IMR-90 (cell line): Measurements from ENCODE around the gene IER3. TPM values are rescaled to one million over a fixed set of nuclear protein-coding genes. Genes with fewer than 3 reads are reported as not detected.
A peak's percentile ranks its signal among the peaks of the same experiment; 100 is the strongest.

Source experiments
- ATAC-seq: fragments of 200-7000 bp; cut with Tn5 transposase; 2 replicates; pipeline ENCODE4 v1.9.1; 2020; ENCODE audit warnings: low read depth, mild to moderate bottlenecking, moderate library complexity
- BruUV-seq: library from RNA; stranded (reverse); fragments of 400-500 nt; replicated peaks from 2 replicates; lab custom pipeline; 2021; lab: Mats Ljungman, UMichigan
- CTCF ChIA-PET: fragments of 300-600 bp; formaldehyde crosslinking; extraction: SDS; loops from one replicate; lab custom pipeline; 2021; ENCODE audit warnings: antibody characterized with exemption; lab: Yijun Ruan, JAX
- POLR2A ChIA-PET: fragments of 300-600 bp; sonication (Branson Sonifier 250); formaldehyde crosslinking; loops from one replicate; lab custom pipeline; 2022; ENCODE audit warnings: antibody characterized with exemption; ENCODE audit not compliant: unreplicated experiment; lab: Charles Lee
- DNase-seq: peaks from one replicate; pipeline ENCODE4 v3.0.0; 2013
- H2AFZ ChIP-seq: replicated peaks from 2 replicates; pipeline ENCODE3; 2013; ENCODE audit warnings: low read length, mild to moderate bottlenecking; ENCODE audit not compliant: poor library complexity
- H2AK5ac ChIP-seq: 2 replicates; pipeline ENCODE4 v1.6.1; 2013; ENCODE audit warnings: low read depth, low read length, inconsistent platforms
- H2AK9ac ChIP-seq: replicated peaks from 2 replicates; pipeline ENCODE3; 2013; ENCODE audit warnings: mild to moderate bottlenecking, low read depth, low read length, moderate library complexity; ENCODE audit not compliant: poor library complexity
- H2BK120ac ChIP-seq: 2 replicates; pipeline ENCODE4 v1.6.1; 2013; ENCODE audit warnings: low read depth, low read length, inconsistent platforms
- H2BK15ac ChIP-seq: 3 replicates; pipeline ENCODE4 v1.6.1; 2013; ENCODE audit warnings: low read depth, low read length, inconsistent platforms
- H2BK20ac ChIP-seq: 2 replicates; pipeline ENCODE4 v1.6.1; 2013; ENCODE audit warnings: low read depth, mild to moderate bottlenecking, inconsistent platforms, low read length, moderate library complexity
- H2BK5ac ChIP-seq: 2 replicates; pipeline ENCODE4 v1.6.1; 2013; ENCODE audit warnings: mild to moderate bottlenecking, low read depth, low read length, inconsistent platforms; ENCODE audit not compliant: poor library complexity, severe bottlenecking
- H3K14ac ChIP-seq: replicated peaks from 2 replicates; pipeline ENCODE4 v1.6.1; 2013; ENCODE audit warnings: low read depth, low read length, inconsistent platforms
- H3K18ac ChIP-seq: 2 replicates; pipeline ENCODE4 v1.6.1; 2013; ENCODE audit warnings: low read depth, low read length, control low read depth
- H3K23ac ChIP-seq: 2 replicates; pipeline ENCODE4 v1.6.1; 2013; ENCODE audit warnings: low read depth, low read length, inconsistent platforms
- H3K27ac ChIP-seq: 2 replicates; pipeline ENCODE4 v1.5.1; 2013; ENCODE audit warnings: mild to moderate bottlenecking, control low read depth, low read length; ENCODE audit not compliant: insufficient read depth
- H3K27me3 ChIP-seq: 2 replicates; pipeline ENCODE4 v1.6.1; 2013; ENCODE audit warnings: low read length; ENCODE audit not compliant: control insufficient read depth, insufficient read depth
- H3K36me3 ChIP-seq: 2 replicates; pipeline ENCODE4 v1.6.1; 2013; ENCODE audit warnings: low read length, mixed read lengths; ENCODE audit not compliant: control insufficient read depth, insufficient read depth
- H3K4ac ChIP-seq: 2 replicates; pipeline ENCODE4 v1.6.1; 2013; ENCODE audit warnings: low read depth, low read length, inconsistent platforms
- H3K4me1 ChIP-seq: 2 replicates; pipeline ENCODE4 v1.6.1; 2013; ENCODE audit warnings: low read length, mixed read lengths; ENCODE audit not compliant: control insufficient read depth, insufficient read depth
- H3K4me2 ChIP-seq: 2 replicates; pipeline ENCODE4 v1.6.1; 2013; ENCODE audit warnings: low read depth, mild to moderate bottlenecking, control low read depth, low read length, moderate library complexity
- H3K4me3 ChIP-seq: 2 replicates; pipeline ENCODE4 v1.5.1; 2013; ENCODE audit warnings: low read depth, mild to moderate bottlenecking, control low read depth, low read length, moderate library complexity; ENCODE audit not compliant: insufficient read depth
- H3K56ac ChIP-seq: 2 replicates; pipeline ENCODE4 v1.6.1; 2013; ENCODE audit warnings: low read length, inconsistent platforms; ENCODE audit not compliant: insufficient read depth; ENCODE audit errors: extremely low read depth
- H3K79me1 ChIP-seq, 2 experiments: 2 replicates each; pipeline ENCODE4 v1.6.1; 2013; ENCODE audit warnings: low read length in 2 of 2, inconsistent platforms in 1 of 2, low read depth in 1 of 2
- H3K9ac ChIP-seq: 2 replicates; pipeline ENCODE4 v1.6.1; 2013; ENCODE audit warnings: low read depth, low read length, control low read depth
- H3K9me1 ChIP-seq: 2 replicates; pipeline ENCODE4 v1.6.1; 2013; ENCODE audit warnings: low read length, inconsistent platforms; ENCODE audit not compliant: insufficient read depth
- H3K9me3 ChIP-seq: 2 replicates; pipeline ENCODE4 v1.6.1; 2013; ENCODE audit warnings: low read length; ENCODE audit not compliant: control insufficient read depth, insufficient read depth
- H4K20me1 ChIP-seq: 2 replicates; pipeline ENCODE4 v1.6.1; 2013; ENCODE audit warnings: low read length, inconsistent platforms; ENCODE audit not compliant: insufficient read depth
- H4K5ac ChIP-seq: 2 replicates; pipeline ENCODE4 v1.6.1; 2013; ENCODE audit warnings: mild to moderate bottlenecking, low read depth, low read length, control low read depth
- H4K8ac ChIP-seq, 2 experiments: 2 replicates each; pipeline ENCODE4 v1.6.1; 2013; ENCODE audit warnings: low read depth in 2 of 2, low read length in 2 of 2, control low read depth in 1 of 2, inconsistent platforms in 1 of 2
- H4K91ac ChIP-seq: 2 replicates; pipeline ENCODE4 v1.6.1; 2013; ENCODE audit warnings: low read depth, low read length, inconsistent platforms; ENCODE audit not compliant: insufficient read depth
- BHLHE40 ChIP-seq: fragments of 150-350 bp; IDR thresholded peaks from 2 replicates; pipeline ENCODE4 v1.6.1; 2016; ENCODE audit warnings: mild to moderate bottlenecking, low read depth, low read length
- CEBPB ChIP-seq: IDR thresholded peaks from 2 replicates; pipeline ENCODE4 v1.6.1; 2012; ENCODE audit warnings: low read depth, low read length, improper control_type of control experiment
- CHD1 ChIP-seq: IDR thresholded peaks from 2 replicates; pipeline ENCODE4 v1.6.1; 2012; ENCODE audit warnings: low read depth, low read length, improper control_type of control experiment
- FOS ChIP-seq: fragments of 150-350 bp; IDR thresholded peaks from 2 replicates; pipeline ENCODE4 v1.6.1; 2016; ENCODE audit warnings: low read depth, low read length
- MAFK ChIP-seq: IDR thresholded peaks from 2 replicates; pipeline ENCODE4 v1.6.1; 2012; ENCODE audit warnings: low read depth, low read length, improper control_type of control experiment
- MAZ ChIP-seq: IDR thresholded peaks from 2 replicates; pipeline ENCODE4 v1.6.1; 2012; ENCODE audit warnings: low read depth, mild to moderate bottlenecking, low read length, improper control_type of control experiment, moderate library complexity, borderline replicate concordance
- MXI1 ChIP-seq: IDR thresholded peaks from 2 replicates; pipeline ENCODE4 v1.6.1; 2012; ENCODE audit warnings: low read depth, mild to moderate bottlenecking, low read length, moderate library complexity, borderline replicate concordance
- NFE2L2 ChIP-seq: fragments of 150-350 bp; IDR thresholded peaks from 2 replicates; pipeline ENCODE4 v1.6.1; 2016; ENCODE audit warnings: low read depth, mild to moderate bottlenecking, low read length
- POLR2A ChIP-seq: IDR thresholded peaks from 2 replicates; pipeline ENCODE4 v1.6.1; 2012; ENCODE audit warnings: mild to moderate bottlenecking, low read depth, low read length
- RAD21 ChIP-seq: IDR thresholded peaks from 2 replicates; pipeline ENCODE4 v1.6.1; 2012; ENCODE audit warnings: low read length, improper control_type of control experiment
- RFX5 ChIP-seq: IDR thresholded peaks from 2 replicates; pipeline ENCODE4 v1.8.0; 2012; ENCODE audit warnings: low read depth, mild to moderate bottlenecking, low read length, moderate library complexity
- SMC3 ChIP-seq: fragments of 150-350 bp; IDR thresholded peaks from 2 replicates; pipeline ENCODE4 v1.6.1; 2016; ENCODE audit warnings: low read depth, mild to moderate bottlenecking, antibody characterized with exemption, low read length, moderate library complexity
- WGBS, 2 experiments: methylation state at CpG; one replicate each; pipeline versions ENCODE4 v1.1.5 to v1.1.7; 2013; ENCODE audit warnings: missing lambda C conversion rate in 2 of 2; ENCODE audit not compliant: insufficient read length in 1 of 2; ENCODE audit errors: extremely low coverage in 2 of 2; 5-methylcytosine and 5-hydroxymethylcytosine counted together
- dilution Hi-C: fragments of 300-500 bp; cut with HindIII; formaldehyde crosslinking; loops from one replicate; pipeline ENCODE4 v1.14.3; 2018; ENCODE audit warnings: low sequenced_read_pairs; ENCODE audit not compliant: unreplicated experiment
- in situ Hi-C: fragments of 300-500 bp; cut with MboI; formaldehyde crosslinking; loops from 3 replicates; pipeline ENCODE4 v1.14.3; 2019; ENCODE audit warnings: low sequenced_read_pairs, inconsistent platforms, mixed read lengths
- intact Hi-C: fragments of 100-400 bp; cut with micrococcal nuclease; formaldehyde crosslinking; loops from 2 replicates; pipeline ENCODE4 v1.10.0; 2022
- polyA plus RNA-seq, 3 experiments: library from polyadenylated mRNA; depleted of rRNA; stranded (reverse); fragments of >200 nt; gene quantifications; 2 replicates each; pipeline ENCODE4 v1.2.3, GENCODE V29; 2012; ENCODE audit warnings: low replicate concordance in 1 of 3
- total RNA-seq: library from RNA; depleted of rRNA; stranded (reverse); fragments of >200 nt; gene quantifications from 2 replicates; pipeline ENCODE4 v1.2.3, GENCODE V29; 2012
- TF ChIP-seq, protein P1 (sequence below): conservative IDR thresholded peaks from 2 replicates; pipeline ENCODE4 v1.5.1; 2012; ENCODE audit warnings: mild to moderate bottlenecking, low read depth, low read length, improper control_type of control experiment
- TF ChIP-seq, protein P2 (sequence below): fragments of 150-350 bp; IDR thresholded peaks from 2 replicates; pipeline ENCODE4 v1.6.1; 2017; ENCODE audit warnings: mild to moderate bottlenecking, antibody characterized with exemption, low read length, low read depth

Gene IER3
- total and polyA plus RNA-seq, 2 of the 4 experiments (the other 2 are of a cell fraction), result 38.4 to 159 TPM

- BruUV-seq, result no TSS peak
- Histone ChIP-seq H2BK5ac (peak within 1 kb of the TSS; percentile 91), H3K9me1 (peaks cover 5% of the 10 kb centered on the region), H4K20me1 (peaks cover 37% of the 10 kb centered on the region), H2AK5ac (peak within 1 kb of the TSS; percentile 96), H2AFZ (peak within 1 kb of the TSS; percentile 51), H2BK20ac (peak within 1 kb of the TSS; percentile 65), H3K56ac (peak within 1 kb of the TSS; percentile 100), H4K8ac (peak within 1 kb of the TSS; percentile 93 to 96), H4K5ac (peak within 1 kb of the TSS; percentile 93), H2BK120ac (peak within 1 kb of the TSS; percentile 88), H3K9ac (peak within 1 kb of the TSS; percentile 97), H2BK15ac (peak within 1 kb of the TSS; percentile 83; the same call in 2 of the 3 replicates), H3K36me3 (peaks cover 29% of the 10 kb centered on the region), H3K14ac (peak within 1 kb of the TSS; percentile 98), H3K9me3 (no peaks in the 10 kb centered on the region), H3K79me1 (peaks cover 18 to 39% of the 10 kb centered on the region in 2 experiments), H3K23ac (peak within 1 kb of the TSS; percentile 85), H3K18ac (peak within 1 kb of the TSS; percentile 65), H3K27ac (peak within 1 kb of the TSS; percentile 98), H4K91ac (peak within 1 kb of the TSS; percentile 97), H3K4ac (peak within 1 kb of the TSS; percentile 97), H3K4me2 (peak within 1 kb of the TSS; percentile 95), H3K4me3 (peak within 1 kb of the TSS; percentile 68), H3K4me1 (peaks cover 4% of the 10 kb centered on the region), H3K27me3 (no peaks in the 10 kb centered on the region), H2AK9ac (peak within 1 kb of the TSS; percentile 99)
- DNase-seq (peak; percentile 97), ATAC-seq (peak; percentile 71)
- dilution Hi-C loops (no loop called here), in situ Hi-C loops (loop anchor here (5.0 kb wide), 1 partner anchor 38 kb away; no protein-coding TSS in a partner anchor), intact Hi-C loops (loop anchor here (2.0 kb wide), 1 partner anchor 103 kb away; the partner anchor contains the start of genes MRPS18B and PPP1R10)
- 0% methylated on average over 12 of the region's 38 CpGs; no CpG with 5 or more reads in 1 of the 2 experiments for WGBS, 2 experiments
- ChIA-PET CTCF (interaction anchor here (0.6 kb wide), 1 partner anchor 88 kb away, joined by 7 read pairs; no protein-coding TSS in a partner anchor), POLR2A (interaction anchor here (0.6 to 1.3 kb wide), 3 partner anchors 37 to 1357 kb away, joined by 4 to 6 read pairs (median 6); no protein-coding TSS in a partner anchor)
- TF ChIP-seq MXI1 (peak; percentile 75; the same call in 1 of the 2 replicates), SMC3 (no peak), CEBPB (peak; percentile 66), RFX5 (no peak; the same call in 1 of the 2 replicates), CHD1 (no peak), MAFK (peak; percentile 84), MAZ (peak; percentile 91), POLR2A (peak; percentile 95), RAD21 (no peak), NFE2L2 (no peak), BHLHE40 (peak; percentile 32; the same call in 1 of the 2 replicates), FOS (no peak)
- TF ChIP-seq, protein P1, sequence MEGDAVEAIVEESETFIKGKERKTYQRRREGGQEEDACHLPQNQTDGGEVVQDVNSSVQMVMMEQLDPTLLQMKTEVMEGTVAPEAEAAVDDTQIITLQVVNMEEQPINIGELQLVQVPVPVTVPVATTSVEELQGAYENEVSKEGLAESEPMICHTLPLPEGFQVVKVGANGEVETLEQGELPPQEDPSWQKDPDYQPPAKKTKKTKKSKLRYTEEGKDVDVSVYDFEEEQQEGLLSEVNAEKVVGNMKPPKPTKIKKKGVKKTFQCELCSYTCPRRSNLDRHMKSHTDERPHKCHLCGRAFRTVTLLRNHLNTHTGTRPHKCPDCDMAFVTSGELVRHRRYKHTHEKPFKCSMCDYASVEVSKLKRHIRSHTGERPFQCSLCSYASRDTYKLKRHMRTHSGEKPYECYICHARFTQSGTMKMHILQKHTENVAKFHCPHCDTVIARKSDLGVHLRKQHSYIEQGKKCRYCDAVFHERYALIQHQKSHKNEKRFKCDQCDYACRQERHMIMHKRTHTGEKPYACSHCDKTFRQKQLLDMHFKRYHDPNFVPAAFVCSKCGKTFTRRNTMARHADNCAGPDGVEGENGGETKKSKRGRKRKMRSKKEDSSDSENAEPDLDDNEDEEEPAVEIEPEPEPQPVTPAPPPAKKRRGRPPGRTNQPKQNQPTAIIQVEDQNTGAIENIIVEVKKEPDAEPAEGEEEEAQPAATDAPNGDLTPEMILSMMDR, result no peak
- TF ChIP-seq, protein P2, sequence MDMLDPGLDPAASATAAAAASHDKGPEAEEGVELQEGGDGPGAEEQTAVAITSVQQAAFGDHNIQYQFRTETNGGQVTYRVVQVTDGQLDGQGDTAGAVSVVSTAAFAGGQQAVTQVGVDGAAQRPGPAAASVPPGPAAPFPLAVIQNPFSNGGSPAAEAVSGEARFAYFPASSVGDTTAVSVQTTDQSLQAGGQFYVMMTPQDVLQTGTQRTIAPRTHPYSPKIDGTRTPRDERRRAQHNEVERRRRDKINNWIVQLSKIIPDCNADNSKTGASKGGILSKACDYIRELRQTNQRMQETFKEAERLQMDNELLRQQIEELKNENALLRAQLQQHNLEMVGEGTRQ, result peak; percentile 77
These were observed 24.3 kb downstream of the IER3 start, which contains the start of gene TUBB for GRCh38 chr6:30719791-30720737. TSS of gene TUBB (plus strand) at chr6:30720352. CDS start at chr6:30720507, 155 bp downstream.
